ENCODE results near the gene GTSF1L. TPM values are rescaled to one million over a fixed set of nuclear protein-coding genes. Genes with fewer than 3 reads are reported as not detected.

GTSF1L gene
- total RNA-seq, 1 experiment from 2014 or later, result not detected

DNA sequence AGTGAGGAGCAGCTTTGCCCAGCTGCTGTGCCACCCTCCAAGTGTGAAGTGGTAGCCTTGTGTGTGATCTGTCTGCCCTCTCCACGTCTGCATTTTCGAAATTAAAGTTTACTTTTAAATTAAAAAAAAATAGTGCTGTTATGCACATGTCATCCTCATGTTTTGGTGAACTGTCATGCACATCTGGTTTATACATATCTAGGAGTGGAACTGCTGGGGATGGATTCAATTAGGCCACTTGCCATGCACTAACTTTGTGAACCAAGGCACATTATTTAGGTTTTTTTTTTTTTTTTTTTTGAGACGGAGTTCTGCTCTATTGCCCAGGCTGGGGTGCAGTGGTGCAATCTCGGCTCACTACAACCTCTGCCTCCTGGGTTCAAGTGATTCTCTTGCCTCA is 3.6 kb downstream of the GTSF1L start:
- Histone ChIP-seq H2BK120ac (ENCODE audit: low read depth, low read length, poor library complexity, severe bottlenecking) (no peak overlapping the region), H3K18ac (ENCODE audit: insufficient read length, low read depth, low read length) (no peak overlapping the region), H3K4me1 (ENCODE audit: insufficient read depth, low read length) (no peaks in the 10 kb centered on the region), H3K4me2 (ENCODE audit: insufficient read depth, insufficient read length, low read length) (no peak overlapping the region), H4K20me1 (ENCODE audit: control insufficient read depth, insufficient read depth, insufficient read length) (no peaks in the 10 kb centered on the region), H2AK5ac (ENCODE audit: insufficient read length, low read length) (no peak overlapping the region), H3K9ac (ENCODE audit: extremely low read depth, insufficient read length, low read length) (no peak overlapping the region), H3K9me3 (ENCODE audit: control insufficient read depth, low read depth, low read length) (no peaks in the 10 kb centered on the region), H4K8ac (replicated peaks; ENCODE audit: insufficient read length, low read depth, low read length) (no peak overlapping the region), H2BK5ac (ENCODE audit: insufficient read length, low read length) (no peak overlapping the region), H3K23me2 (ENCODE audit: insufficient read length, low read depth, low read length, poor library complexity, severe bottlenecking) (no peaks in the 10 kb centered on the region), H3K4ac (ENCODE audit: low read depth, low read length) (no peak overlapping the region), H2BK20ac (ENCODE audit: low read depth, low read length, poor library complexity, severe bottlenecking) (no peak overlapping the region), H3T11ph (ENCODE audit: low read length) (no peak overlapping the region), H2AFZ (ENCODE audit: low read length) (no peak overlapping the region), H2BK12ac (ENCODE audit: insufficient read length, low read depth, low read length) (no peak overlapping the region), H4K91ac (ENCODE audit: insufficient read length, low read depth, low read length) (no peak overlapping the region), H2BK15ac (ENCODE audit: low read depth, low read length) (no peak overlapping the region), H3K79me1 (ENCODE audit: insufficient read depth, low read depth, low read length, poor library complexity, severe bottlenecking) (no peaks in the 10 kb centered on the region), H3K14ac (ENCODE audit: insufficient read depth, low read length) (no peak overlapping the region), H3K56ac (ENCODE audit: insufficient read length, low read depth, low read length) (no peak overlapping the region), H3K27ac (ENCODE audit: insufficient read length, low read depth, low read length) (no peak overlapping the region), H4K5ac (ENCODE audit: insufficient read length, low read depth, low read length) (no peak overlapping the region), H3K23ac (ENCODE audit: insufficient read length, low read depth, low read length) (no peak overlapping the region), H3K79me2 (ENCODE audit: insufficient read depth, low read length) (no peaks in the 10 kb centered on the region), H3K27me3 (ENCODE audit: insufficient read depth, low read length) (no peaks in the 10 kb centered on the region)
- H3K27me3 Mint-ChIP-seq (ENCODE audit: low read depth), result peaks cover 3% of the 10 kb centered on the region
- H3K4me3 Mint-ChIP-seq, result no peak overlapping the region
- H3K4me1 Mint-ChIP-seq, result peaks cover 8 to 14% of the 10 kb centered on the region in 2 experiments
- no peak for DNase-seq
- no CpG with 5 or more reads among the region's 4 CpGs for WGBS (ENCODE audit: extremely low coverage, insufficient read length, low lambda C conversion rate)
- peaks cover 5 to 7% (median 6%) of the 10 kb centered on the region in 3 experiments; a peak in 5 of 7 replicates for H3K36me3 Mint-ChIP-seq (ENCODE audit: insufficient read depth in 1 of 3, low read depth in 3 of 3)
- TF ChIP-seq, protein P1, sequence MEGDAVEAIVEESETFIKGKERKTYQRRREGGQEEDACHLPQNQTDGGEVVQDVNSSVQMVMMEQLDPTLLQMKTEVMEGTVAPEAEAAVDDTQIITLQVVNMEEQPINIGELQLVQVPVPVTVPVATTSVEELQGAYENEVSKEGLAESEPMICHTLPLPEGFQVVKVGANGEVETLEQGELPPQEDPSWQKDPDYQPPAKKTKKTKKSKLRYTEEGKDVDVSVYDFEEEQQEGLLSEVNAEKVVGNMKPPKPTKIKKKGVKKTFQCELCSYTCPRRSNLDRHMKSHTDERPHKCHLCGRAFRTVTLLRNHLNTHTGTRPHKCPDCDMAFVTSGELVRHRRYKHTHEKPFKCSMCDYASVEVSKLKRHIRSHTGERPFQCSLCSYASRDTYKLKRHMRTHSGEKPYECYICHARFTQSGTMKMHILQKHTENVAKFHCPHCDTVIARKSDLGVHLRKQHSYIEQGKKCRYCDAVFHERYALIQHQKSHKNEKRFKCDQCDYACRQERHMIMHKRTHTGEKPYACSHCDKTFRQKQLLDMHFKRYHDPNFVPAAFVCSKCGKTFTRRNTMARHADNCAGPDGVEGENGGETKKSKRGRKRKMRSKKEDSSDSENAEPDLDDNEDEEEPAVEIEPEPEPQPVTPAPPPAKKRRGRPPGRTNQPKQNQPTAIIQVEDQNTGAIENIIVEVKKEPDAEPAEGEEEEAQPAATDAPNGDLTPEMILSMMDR (conservative IDR thresholded peaks at IDR 0.05), result no peak
- no peaks in the 10 kb centered on the region for H3K9me3 Mint-ChIP-seq
- H3K27ac Mint-ChIP-seq, result no peak overlapping the region
